GM21619 (cell line): Measurements from ENCODE around the gene ZNF556.
"Not testable (repeated sequence)": the region's sequence is repeated elsewhere in the genome, so short reads cannot be mapped to it uniquely, and the experiment has no call there.

Source experiments
- ATAC-seq: cut with Tn5 transposase; IDR thresholded peaks from one replicate; pipeline ENCODE4 v1.9.1; 2021; ENCODE audit not compliant: unreplicated experiment

Gene ZNF556

DNA sequence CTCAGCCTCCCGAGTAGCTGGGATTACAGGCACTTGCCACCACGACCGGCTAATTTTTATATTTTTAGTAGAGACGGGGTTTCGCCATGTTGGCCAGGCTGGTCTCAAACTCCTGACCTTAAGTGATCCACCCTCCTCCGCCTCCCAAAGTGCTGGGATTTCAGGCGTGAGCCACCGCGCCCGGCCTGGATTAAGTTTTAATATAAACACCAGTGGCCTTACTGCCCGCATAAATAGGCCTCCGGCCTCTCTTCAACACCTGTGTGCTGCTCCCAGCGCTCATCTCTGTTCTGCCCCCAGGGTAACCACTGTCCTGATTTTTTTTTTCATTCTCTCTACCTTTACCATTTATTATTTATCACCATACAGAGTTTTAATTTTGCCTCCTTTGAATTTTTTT is 36.2 kb downstream of the ZNF556 start:
- not testable (repeated sequence) for ATAC-seq

DNA sequence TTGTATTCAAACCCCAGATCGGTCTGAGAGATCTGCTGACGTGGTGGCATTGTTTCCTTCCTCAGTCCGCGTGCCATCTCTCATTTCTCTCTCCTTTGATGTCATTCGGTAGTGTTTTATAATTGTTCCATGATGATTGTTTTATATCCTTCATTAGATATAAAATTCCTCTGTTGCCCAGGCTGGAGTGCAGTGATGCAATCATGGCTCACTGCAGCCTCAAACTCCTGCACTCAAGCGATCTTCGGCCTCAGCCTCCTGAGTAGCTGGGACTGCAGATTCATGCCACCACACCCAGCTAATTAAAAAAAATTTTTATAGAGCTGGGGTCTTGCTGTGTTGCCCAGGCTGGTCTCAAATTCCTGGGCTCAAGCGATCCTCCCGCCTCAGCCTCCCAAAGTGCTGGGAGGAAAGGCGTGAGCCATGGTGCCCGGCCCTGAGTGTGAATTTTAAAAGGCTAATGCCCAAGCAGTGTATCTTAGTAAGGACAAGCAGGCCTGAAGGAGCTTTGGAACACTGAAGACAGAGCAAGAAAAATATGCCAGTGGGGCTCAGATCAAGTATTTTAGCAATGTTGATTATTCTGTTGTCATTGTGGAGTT is 38.9 kb downstream of the ZNF556 start:
- ATAC-seq = no peak

DNA sequence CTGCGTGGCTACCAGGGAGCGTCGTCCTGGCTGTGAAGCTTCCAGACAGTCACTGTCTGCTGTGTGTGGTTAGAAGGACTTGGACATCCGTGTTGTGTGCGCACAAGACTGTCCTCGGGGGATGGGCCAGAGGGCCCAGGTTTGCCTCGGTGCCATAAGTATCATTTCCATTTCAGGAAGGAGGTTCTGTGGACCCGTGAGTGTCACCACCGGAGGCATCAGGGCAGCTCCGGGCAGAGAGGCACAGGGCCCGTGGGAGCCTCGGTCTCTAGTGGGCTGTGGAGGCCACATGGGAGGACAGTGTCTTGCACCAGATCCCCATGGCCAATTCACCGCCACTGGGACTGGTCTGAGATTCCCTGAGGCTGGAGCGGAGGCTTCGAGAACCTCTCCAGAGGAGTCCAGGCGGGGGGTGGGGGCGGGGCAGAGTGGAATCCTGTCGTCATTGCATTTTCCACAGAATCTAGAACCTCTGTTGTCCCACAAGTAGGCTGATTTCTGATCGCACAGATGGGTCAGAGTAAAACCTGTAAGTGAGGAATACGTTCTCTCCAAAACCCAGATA is 39.6 kb downstream of the ZNF556 start:
- ATAC-seq = no peak

DNA sequence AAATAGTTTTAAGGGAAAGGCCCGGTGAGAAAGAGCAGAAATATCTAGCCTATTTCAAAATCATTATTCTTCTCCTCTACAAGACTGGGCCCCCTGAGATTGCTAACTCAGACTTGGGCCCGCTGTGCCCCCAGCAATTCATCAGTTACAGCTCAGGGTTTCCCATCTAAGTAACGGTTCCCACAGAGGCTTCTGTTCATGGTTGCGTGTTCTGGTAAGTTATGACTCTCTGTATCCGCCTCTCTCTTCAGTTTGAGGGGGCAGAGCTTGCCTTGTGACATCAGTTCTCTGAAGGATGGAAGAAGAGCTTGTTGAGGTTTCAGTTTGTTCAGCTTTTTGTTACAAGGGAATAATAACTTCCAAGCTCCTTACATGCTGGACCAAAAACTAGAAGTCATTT is 45.2 kb downstream of the ZNF556 start:
- ATAC-seq = no peak

DNA sequence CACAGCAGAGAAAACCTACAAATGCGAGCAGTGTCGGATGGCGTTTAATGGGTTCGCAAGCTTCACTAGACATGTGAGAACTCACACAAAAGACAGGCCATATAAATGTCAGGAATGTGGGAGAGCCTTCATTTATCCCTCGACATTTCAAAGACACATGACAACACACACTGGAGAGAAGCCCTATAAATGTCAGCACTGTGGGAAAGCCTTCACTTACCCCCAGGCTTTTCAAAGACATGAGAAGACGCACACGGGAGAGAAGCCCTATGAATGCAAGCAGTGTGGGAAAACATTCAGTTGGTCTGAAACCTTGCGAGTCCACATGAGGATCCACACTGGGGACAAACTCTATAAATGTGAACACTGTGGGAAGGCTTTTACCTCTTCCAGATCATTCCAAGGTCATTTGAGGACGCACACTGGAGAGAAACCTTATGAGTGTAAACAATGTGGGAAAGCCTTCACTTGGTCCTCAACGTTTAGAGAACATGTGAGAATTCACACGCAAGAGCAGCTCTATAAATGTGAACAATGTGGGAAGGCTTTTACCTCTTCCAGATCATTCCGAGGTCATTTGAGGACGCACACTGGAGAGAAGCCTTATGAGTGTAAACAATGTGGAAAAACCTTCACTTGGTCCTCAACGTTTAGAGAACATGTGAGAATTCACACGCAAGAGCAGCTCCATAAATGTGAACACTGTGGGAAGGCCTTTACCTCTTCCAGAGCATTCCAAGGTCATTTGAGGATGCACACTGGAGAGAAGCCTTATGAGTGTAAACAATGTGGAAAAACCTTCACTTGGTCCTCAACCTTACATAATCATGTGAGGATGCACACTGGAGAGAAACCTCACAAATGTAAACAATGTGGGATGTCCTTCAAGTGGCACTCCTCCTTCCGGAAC is 50.4 kb downstream of the ZNF556 start:
- no peak for ATAC-seq

DNA sequence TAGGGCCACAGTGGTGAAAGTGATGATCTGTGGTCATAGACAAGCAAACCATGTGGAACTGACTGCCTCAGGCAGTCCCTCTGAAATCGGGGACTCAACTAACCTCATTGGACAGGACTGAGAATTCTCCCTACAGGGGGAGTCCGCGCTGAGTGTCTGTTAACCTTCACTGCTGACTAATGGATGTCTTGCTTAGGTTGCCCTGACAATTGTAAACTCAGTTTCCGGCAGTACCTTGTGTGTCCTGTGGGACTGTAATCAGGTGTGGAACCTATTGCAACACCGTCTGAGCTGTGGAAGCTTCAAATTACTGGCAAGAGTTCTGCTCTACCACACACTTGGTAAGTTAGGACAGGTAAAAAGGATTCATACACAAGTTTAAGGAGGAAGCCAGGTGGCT is 55.9 kb downstream of the ZNF556 start:
- ATAC-seq = no peak

DNA sequence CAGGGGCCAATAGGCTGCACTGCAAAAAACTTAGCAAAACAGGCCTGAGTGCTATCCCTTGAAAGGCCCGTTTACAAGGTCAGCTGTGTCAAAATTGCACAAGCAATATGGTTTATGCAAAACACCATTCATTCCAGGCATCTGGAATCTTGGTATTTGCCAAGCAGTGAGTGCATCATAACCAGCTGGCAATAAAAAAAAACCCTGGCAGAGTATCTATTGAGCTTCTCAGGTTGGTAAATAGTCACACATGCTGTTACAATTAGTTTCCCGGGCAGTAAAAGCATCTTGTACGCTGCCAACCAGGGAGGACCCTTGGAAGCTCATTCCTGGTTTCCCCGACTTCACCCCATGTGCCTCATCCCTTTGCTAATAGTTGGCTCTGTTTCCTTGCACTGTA is 56.4 kb downstream of the ZNF556 start:
- no peak for ATAC-seq

DNA sequence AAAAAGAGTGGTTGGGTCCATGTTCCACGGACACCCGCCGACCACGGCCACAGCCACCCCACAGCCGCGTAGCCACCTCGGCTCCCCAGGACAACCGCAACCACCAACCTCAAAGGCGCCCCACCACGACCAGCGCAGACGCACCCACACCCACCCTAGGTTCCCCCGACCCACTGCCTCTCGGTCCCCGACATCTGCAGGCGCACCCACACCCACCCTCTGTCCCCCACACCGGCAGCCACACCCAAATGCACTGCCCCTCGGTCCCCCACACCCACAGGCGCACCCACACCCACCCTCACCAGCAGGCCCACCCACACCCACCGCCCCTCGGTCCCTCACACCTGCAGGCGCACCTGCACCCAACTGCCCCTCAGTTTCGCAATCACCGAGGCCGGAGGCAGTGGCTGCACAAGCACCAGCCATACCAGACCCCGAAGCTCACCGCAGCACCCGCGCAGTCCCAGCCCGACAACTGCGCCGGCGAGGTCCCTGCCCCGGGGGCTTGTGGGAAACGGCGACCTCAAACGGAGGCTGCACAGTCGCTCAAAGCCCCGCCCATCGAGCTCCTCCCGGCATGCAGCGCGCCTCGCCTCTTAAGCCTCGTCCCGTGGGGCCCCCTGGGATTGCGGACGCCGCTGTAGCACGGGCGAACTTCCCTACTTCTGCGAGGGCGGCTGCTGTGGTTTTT is 59.4 kb downstream of the ZNF556 start:
- no peak for ATAC-seq

DNA sequence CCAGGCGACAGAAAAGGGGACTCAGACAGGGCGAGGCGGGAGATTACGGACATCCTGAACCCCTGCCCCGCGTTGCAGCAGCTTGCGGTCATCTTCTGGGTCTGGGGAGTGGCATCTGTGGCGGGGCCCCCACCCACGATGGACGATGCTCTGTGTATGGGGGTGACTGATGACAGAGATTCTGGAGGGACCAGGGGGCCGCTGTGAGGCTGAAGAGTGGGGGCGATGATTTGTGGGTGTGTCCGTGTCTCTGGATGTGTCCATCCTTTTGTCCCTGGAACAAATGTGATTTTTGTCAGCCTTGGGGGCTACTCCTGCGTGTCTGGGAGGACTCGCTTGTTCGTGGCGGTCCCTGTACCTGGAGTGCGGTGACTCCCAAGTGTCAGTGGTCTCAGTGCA is 59.9 kb downstream of the ZNF556 start:
- no peak for ATAC-seq
